SH-SY5Y (cell line): ENCODE results near the gene LRRK1.

Experiments
- GATA2 ChIP-seq: IDR thresholded peaks from 2 replicates; pipeline ENCODE4 v1.6.1; 2011; ENCODE audit warnings: mild to moderate bottlenecking, low read depth, low read length
- GATA3 ChIP-seq: IDR thresholded peaks from 2 replicates; pipeline ENCODE4 v1.6.1; 2011; ENCODE audit warnings: low read depth, mild to moderate bottlenecking, low read length, moderate library complexity

DNA sequence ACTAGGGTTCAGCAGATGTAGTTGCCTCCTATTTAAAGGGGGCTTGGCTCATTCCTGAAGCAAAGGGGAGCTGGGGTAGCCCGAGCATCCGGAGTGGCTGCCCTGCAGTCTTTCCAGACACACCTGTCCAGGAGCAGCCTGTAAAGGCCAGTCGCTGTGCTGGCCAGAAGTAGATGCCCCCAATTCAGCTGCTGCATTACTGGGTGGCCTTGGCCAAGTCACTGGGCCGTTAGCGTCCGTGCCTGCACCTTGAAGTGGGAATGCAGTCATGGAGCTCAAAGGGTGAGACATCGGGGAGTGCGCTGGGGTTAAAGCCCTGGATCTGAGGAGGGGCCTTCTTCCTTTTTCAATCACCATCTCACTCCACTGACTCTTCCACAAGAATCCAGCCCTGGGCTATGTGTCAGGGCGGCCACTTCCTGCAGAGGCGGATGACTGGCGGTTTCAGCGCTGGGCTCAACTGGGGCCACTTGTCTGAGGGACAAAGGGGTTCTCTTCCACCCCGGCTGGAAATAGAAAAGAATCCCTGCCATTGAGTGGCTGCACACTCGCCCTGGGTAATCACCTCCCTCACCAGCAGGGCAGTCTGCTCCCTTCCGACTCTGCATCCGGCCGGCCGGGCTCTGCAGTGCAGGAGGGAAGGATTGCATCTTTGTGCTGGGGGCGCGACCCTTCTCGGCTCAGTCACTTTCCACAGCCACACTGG, 27.7 kb upstream of the LRRK1 start:
- TF ChIP-seq GATA2 = no peak
- no peak for TF ChIP-seq GATA3
